NOMO-1 treated with dmso at 0.1 percent for 144 hours (cell line): ENCODE measurements around the gene DUSP22.

Source experiments
- DNase-seq: peaks from one replicate; lab custom pipeline; 2025; ENCODE audit not compliant: unreplicated experiment; lab: John Stamatoyannopoulos, UW

Gene DUSP22

DNA sequence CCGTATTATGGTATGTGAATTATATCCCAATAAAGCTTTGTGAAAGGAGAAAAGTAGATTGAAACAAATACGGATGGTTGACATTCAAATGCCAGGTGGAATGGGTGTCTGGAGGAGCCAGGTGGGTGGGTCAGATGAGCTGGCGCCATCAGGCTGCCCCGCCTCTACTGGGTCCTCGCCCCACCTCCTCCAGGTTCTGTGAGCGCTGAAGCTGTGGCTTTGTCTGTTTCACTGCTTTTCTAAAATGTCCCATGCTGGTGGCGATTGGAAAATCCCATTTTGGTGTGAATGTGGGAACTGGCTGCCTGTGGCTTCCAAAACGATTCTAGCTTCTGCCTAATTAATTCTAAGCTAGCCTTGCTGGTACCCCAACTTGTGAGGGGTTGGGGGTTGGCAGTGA is 16.5 kb downstream of the DUSP22 start:
- no peak for DNase-seq

DNA sequence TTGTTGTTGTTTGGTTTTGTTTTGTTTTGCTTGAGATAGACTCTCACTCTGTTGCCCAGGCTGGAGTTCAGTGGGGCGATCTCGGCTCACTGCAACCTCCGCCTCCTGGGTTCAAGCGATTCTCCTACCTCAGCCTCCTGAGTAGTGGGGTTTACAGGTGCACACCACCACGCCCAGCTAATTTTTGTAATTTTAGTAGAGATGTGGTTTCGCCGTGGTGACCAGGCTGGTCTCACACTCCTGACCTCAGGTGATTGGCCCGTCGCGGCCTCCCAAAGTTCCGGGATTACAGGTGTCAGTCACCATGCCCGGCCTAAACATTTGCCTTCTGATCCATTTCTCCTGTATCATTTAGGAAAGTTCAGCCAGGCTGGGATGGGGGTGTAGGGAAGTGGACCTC is 17.7 kb downstream of the DUSP22 start:
- no peak for DNase-seq

DNA sequence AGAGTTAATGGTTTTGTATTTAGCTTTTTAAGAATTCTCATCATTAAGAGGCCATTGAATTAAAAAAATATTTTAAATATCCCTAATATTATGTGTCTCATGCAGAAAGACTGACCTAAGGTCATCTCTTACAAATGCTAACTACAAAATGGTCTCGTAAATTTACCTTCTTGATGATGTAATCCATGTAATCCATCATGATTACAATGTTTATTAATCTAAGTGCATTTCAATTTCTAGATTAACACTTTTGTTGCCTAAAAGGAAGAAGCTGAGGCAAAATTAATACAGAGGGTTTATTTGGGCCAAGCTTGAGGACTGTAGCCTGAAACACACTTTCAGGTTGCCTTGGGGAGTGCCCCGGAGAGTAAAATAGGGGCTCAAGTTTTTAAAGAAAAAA is 18.4 kb downstream of the DUSP22 start:
- no peak for DNase-seq

DNA sequence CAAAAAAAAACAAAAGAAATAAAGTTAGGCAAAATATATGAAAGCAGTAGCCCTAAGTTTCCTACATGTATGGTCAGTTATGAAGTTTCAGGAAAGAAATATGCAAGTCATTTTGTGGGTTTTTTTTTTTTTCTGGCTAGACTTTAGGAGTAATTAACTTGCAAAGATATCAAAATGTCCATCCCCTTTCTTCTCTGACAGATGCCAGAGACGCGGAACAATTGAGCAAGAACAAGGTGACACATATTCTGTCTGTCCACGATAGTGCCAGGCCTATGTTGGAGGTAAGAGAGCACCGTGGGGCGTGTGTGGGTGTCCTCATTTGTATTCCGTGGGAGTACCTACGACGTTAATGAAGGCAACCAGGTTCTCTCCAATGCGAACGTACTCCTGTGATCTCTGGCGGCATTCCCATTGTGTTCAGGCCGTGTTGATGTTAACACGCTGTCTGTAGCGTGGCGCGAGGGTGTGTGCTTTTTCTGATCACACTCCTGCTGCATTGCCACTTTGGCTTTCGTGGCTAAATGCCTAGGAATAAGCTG is 19.5 kb downstream of the DUSP22 start:
- DNase-seq: no peak

DNA sequence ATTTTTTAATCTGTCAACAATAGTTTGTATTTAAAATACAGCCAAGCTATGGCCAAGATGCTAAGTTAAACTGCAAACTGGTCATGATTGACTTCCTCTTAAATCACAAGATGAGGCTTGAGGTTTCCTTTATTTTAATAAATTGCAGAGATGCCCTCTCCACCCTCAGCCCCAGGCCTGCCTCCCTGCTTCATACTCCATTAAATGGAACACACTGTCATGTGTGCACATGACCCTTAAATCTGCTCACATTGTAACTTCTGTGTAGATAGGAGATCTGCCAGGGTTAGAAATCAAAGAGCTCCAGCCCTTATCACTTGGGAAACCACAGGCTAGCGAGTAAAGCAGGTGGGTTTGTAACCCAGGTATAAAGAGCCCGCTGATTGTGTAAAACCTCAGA is 20.8 kb downstream of the DUSP22 start:
- DNase-seq: no peak

DNA sequence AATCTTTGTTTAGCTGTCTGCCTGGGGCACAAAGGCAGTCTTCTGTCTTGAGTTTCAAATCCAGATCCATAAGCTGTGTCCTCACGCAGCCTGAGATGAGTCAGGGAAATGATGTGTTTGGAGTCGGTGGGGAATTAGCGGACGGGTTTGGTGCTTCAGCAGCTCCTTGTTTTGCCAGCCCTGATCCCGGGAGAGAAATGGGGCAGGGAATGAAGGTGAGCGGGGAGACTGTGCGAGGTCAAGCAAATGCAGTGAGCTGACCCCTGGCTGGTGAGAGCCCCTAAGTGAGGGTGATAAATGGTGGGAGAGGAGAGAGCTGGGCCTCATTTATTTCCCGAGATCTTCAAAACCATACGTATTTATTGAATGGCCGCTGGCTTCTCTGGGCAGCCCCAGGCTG is 21.6 kb downstream of the DUSP22 start:
- DNase-seq: no peak

DNA sequence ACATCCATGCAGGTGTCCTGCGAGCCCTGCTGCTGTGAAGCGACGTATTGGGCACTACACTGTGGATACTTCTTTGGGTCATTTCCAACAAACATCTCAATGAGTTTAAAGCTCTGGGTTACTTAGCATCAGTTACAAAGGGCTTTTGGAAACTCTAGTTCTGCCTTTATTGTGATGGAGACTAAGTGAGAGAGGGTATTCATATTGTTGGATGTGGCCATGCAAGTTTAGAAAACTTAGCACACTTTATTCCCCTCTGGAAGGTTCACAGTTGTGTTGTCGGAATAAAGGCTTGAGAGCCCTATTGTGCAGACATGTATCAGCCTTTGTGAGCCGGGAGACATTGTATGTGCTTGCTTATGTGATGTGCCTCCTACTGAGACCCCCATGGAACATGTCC is 22.1 kb downstream of the DUSP22 start:
- no peak for DNase-seq

DNA sequence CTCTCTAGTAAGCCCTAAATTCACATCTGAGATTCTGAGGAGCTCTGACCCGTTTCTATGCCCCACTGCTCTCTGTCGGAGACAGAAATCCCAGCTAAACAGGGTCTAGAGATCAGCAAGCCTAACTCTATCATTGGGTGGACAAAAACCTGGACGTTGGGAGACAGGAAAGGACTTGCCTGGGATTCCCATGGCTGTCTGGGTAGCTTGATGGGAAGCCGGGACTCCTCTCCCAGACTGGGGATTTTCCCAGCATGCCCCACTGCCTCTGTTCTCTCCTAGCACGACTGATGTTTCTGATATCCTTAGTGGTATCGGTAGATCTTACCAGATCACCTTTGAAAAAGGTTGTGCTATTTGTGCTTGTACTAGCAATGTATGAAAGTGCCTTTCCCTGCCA is 22.9 kb downstream of the DUSP22 start:
- no peak for DNase-seq

DNA sequence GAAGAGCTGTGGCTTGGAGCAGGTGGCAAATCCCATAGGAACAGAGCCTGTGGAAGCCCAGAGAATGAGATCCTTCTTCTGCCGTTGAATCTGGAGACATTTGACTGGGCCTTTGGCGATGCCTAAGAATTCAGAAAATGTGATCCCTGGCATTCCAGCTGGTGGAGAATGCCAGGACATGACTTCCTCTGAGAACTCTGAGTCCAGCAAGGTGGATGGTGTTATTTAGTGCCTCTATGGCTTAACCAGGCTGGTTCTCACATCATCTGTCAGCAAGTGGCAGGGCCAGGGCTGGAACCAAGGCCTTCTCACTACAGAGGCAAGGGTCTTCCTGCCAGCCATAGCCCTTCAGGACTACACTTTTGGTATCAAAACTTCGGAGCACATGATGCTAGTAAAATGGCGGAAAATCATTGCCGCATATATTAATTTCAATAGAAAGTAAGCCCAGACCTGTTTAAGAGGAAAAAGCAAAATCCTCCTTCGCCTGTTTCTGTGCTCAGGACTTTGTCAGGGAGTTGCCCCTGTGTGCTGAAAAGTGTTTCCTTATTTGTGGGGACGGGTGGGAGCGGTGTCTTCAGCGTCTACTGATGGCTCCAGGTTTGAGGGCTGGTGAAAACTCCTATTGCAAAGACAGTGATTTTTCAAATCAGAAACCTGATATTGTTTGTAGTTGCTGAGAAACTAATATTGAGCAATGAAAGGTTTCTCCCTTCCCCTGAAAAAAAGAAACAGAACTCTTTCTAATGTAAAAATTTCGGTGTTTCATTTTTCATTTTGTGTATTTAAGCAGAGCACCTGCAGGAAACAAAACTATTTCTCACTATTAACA is 23.9 kb downstream of the DUSP22 start:
- DNase-seq: no peak

DNA sequence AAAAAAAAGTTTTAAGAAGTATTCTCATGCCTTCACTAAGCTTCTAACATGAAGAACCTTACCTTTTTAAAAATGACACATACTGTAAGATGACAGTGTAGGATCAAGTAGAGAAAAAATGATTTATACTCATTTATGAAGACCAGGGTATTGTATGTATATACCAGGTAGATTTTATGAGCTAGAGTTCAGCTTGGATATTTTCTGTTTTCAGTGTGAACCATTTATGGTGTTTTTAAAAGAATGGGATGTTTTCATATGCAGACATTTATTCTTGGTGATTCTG is 24.4 kb downstream of the DUSP22 start:
- DNase-seq: no peak

DNA sequence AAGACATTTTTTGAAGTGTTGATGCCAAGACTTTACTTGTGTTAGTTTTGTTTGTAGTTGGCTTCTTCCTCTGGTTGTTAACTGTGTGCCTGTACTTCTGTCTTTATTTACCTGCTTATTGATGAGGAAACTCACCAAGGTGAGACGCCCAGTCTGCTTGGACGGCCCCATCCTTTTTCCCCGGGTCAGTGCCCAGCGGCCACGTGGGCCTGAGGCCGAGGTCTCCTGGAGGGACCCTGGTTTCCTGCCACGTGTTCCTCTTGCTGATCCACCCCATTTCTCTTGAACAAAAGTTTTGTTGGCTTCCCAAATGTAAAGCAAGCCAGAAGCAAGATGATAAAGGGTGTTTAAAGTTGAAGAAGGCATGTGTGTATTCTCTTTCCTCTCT is 24.8 kb downstream of the DUSP22 start:
- DNase-seq: no peak

DNA sequence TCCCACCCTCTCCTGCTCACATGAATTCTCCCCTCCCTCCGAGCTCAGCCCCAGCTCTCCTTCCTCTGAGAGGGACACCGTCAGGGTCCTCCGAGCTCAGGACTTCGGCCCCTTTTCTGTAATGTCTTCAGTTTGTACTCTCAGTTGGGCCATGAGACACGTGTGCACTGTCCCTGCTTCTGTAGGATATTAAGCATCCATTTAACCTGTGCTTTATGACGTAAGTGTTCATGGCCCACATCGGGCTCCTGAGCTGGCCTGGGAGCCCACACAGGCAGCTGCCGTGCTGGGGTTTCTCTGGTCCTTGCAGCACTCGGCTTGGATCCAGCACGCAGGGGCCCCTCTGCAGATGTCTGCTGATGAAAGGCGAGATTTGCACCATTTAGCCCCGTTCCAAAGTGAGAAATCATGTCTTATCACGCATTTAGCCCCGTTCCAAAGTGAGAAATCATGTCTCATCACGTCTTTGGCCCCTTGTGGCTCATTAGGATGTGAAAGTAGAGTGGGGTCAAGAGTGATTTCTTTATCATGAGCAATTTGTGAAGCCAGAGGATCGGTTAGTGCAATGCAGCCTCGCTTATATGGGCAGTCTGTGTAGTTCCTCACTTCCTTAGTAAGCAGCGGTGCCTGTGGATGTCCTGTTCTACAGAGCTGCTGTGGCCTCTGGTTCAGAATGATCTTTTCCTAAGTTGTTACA is 25.3 kb downstream of the DUSP22 start:
- no peak for DNase-seq

DNA sequence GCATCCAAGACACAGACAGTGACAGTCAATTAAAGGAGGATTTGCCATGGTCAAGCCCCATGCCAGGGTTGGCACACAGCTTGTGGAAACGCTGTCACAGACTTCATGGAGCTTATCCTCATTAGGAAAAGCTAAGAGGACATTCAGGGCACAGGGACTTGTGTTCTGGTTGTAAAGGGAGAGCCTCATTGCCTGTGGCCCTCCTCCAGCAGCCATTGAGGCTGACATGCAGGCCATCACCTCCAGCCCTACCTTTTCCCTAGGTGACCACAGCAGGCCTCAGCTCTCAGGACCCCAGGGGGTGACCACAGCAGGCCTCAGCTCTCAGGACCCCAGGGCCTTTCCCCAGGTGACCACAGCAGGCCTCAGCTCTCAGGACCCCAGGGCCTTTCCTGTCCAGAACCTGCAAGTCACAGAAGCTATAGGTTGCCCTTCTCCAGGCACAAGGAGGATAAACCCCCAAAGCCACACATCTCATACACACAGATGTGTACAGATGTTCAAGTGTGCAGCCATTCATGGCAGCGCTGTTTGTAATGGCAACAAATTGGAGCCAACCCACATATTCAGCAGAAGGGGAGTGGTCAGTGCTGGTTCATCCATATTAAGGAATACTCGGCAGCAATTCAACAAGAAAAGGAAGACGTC is 26.1 kb downstream of the DUSP22 start:
- DNase-seq: no peak

DNA sequence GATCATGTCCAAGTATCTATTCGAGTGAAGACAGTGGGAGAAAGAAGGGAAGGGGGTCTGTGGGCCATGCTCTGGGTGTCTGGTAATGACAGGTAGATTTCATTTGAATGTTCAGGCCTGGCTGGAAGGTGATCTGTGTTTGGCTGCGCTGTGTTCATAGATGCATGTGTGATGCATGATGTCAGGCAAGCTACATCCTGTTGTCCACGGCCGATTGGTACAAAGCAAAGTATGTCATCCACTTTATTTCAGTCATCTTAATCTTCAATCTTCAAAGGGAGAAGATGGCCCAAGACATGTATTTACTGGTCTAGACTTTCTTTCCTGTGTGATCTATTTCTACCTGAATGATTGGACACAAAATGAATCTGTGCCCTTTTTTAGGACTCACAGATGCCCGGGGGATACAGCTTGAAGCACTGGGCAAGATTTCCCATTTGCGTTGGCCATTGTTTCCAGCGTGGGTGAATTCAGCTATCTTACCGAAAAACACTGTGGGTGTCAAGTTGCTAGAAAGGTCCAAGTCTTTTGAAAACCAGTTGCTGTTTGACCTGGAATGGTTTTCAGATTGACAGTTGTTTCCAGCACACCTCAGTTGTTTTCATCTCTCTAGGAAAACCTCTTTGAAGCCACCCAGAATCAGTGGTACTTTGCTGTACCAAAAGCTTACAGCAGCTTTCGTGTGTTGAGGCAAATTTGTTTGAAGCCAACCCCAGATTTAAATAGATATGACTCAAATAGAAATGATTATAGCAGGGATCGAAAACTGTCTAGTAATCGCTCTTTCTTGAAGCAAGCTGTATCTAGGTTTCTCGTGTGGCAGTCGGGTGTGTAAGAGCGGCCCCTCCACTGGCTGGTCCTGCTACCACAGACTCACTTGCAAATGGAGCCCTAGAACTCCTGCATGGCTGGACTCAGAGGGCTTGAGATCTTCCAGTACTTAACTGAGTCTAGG is 27.2 kb downstream of the DUSP22 start:
- DNase-seq: no peak

DNA sequence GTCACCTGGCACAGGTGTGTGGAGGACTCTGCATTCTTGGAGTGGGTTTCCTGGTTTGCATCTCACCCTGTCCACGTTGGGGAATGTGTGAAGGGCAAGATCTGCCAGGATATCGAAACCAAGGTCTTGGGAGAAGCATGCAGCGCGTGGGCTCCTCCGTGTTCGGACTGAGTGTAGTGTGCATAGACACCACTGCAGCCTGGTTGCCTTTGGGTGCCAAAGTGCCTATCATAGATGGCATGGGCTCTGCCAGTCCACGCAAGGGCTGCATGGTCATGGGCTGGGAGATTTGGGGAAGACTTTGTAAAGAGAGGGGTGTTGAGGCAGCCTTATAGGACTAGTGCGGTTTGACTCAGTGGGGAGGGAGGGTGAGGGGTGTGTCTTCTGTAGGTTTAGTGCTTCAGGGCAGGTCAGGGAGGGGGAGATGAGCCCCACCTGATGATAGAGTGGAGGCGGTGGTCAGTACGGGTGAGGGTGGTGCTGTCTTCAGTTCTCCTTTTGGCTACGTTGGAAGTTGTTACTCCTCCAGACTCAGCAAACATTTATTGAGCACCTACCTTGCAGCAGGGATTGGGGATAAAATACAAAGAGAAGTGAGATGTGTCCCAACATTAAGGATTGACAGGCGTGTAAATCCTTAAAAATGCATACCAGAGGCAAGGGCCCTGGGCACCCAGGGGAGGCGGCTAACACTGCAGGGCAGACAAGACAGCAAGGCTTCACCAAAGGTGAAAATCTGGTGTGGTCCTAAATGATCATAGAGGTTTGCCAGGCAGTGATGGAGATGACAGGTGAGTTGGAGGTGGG is 28.3 kb downstream of the DUSP22 start:
- no peak for DNase-seq

DNA sequence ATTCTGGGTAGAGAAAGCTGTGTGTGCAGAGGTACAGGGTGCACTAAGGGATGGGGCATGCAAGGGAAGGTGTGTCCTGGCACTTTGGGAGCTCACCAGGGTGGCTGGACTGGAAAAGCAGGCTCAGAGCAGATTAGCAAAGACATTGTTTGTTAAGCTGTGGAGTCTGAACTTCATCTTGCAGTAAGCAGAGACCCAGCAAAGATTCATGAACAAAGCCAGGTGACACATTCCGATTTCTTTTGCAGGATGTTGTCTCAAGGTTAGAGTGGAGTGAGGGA is 28.8 kb downstream of the DUSP22 start:
- DNase-seq: no peak

DNA sequence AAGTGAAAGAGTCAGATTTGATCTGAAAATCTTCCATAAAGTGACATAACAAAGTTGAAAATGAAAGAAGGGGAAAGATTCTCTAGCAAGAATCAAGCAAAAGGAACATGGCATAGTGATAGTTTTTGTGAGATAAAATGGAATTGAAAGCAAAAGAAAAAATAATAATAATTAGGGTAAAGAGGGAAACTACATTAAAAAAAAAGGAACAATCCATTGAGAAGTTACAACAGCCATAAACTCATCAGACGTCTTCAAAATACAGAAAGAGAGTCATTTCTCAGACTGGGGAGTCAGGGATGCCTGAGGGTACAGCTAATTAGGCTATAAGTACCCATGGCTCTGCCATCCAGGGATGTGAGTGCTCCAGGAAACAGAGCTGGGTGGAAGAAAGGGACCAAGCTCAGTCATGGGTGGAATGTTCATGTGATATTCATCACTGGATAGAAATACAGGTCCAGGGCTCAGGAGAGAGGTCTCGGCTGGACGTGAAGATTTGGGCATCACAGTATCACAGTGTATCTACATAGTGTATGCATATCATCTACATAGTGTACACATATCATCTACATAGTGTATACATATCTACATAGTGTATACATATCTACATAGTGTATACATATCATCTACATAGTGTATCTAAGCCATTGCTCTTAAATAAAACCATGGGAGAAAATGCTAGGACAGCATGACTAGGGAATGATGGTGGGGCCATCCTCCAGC is 29.4 kb downstream of the DUSP22 start:
- no peak for DNase-seq

DNA sequence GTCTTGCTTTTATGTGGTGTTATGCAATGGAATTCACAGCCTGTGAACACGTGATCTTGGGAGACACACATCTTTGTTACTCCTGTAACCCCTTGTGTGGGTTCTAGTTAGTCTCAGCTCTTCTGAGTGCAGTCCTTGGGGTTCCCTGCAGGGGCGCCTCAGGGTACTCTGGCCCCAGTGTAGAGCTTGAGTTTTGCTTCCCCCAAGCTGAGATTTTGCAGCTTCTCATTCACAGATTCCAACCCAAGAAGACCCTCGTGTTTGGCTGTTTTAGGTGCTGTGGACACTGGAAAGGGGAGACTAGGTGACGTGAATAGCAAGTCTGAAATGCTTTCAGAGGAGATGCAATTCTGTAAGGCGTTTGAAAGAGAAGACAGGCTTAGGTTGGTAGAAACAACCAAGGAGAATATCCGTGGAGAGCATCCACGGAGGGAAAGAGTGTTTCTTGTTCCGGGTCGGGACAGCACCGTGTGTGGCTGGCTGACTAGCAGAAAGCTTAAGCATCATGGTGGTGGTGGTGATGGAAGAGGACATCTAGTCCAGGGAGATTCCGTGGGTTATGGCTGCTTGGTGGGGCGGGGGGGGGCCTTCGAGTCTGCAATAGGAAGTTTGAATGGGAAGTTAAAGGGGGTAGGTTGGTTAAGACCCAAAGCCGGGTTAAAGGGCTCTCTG is 30.1 kb downstream of the DUSP22 start:
- no peak for DNase-seq
